ENCODE measurements around the gene GLYATL1. TPM values are rescaled to one million over a fixed set of nuclear protein-coding genes. Genes with fewer than 3 reads are reported as not detected.

Gene GLYATL1
- total and polyA plus RNA-seq, 2 of the 8 experiments (the other 6 are each of a cell fraction or from before 2014, with no cell fraction given): 8.6 to 10.7 TPM

GRCh38 chr11:58912124-58912523 lies 27.2 kb upstream of the GLYATL1 start:
- ChIA-PET CTCF (ENCODE audit: partially characterized antibody) (interaction anchor here (1.1 kb wide), 1 partner anchor 224 kb away, joined by 3 read pairs; no protein-coding TSS in a partner anchor), POLR2A (ENCODE audit: partially characterized antibody) (interaction anchor here (1.0 kb wide), 1 partner anchor 15 kb away, joined by 3 read pairs; no protein-coding TSS in a partner anchor)
- Histone ChIP-seq H2BK12ac (ENCODE audit: low read depth, low read length) (no peak overlapping the region), H2AFZ (ENCODE audit: low read length) (no peak overlapping the region), H3K18ac (ENCODE audit: extremely low read depth, low read length) (no peak overlapping the region), H4K5ac (ENCODE audit: insufficient read length, low read depth, low read length) (no peak overlapping the region), H3K4me3 (ENCODE audit: extremely low read depth in 1 of 4, insufficient read depth in 2 of 4, low read depth in 3 of 4, low read length in 4 of 4) (no peak overlapping the region), H2BK20ac (ENCODE audit: low read length) (no peak overlapping the region), H2BK15ac (ENCODE audit: low read length) (no peak overlapping the region), H4K8ac (ENCODE audit: extremely low read depth, insufficient read depth, low read length) (no peak overlapping the region), H3K36me3 (ENCODE audit: control insufficient read depth in 2 of 4, insufficient read depth in 4 of 4, low read length in 3 of 4) (no peaks in the 10 kb centered on the region; a peak in 1 of 8 replicates), H3K9ac (replicated peaks in 1 of 4; ENCODE audit: extremely low read depth in 1 of 4, low read depth in 3 of 4, low read length in 3 of 4) (no peak overlapping the region), H3K27me3 (replicated peaks in 1 of 4; ENCODE audit: control insufficient read depth in 3 of 4, extremely low read depth in 1 of 4, insufficient read depth in 3 of 4, low read length in 3 of 4) (peaks cover 0 to 1% (median under 1%) of the 10 kb centered on the region in 4 experiments; a peak in 2 of 7 replicates), H2BK120ac (replicated peaks; ENCODE audit: low read depth, low read length) (no peak overlapping the region), H3K56ac (replicated peaks; ENCODE audit: insufficient read length, low read depth, low read length) (no peak overlapping the region), H3K23me2 (ENCODE audit: low read depth, low read length) (no peaks in the 10 kb centered on the region), H3K23ac (ENCODE audit: insufficient read length) (no peak overlapping the region), H3K14ac (ENCODE audit: insufficient read length) (no peak overlapping the region), H3K79me1 (ENCODE audit: low read depth, low read length) (no peaks in the 10 kb centered on the region), H4K20me1 (replicated peaks in 1 of 2; ENCODE audit: control insufficient read depth in 1 of 2, insufficient read depth in 2 of 2, low read length in 2 of 2) (no peaks in the 10 kb centered on the region), H3K9me3 (ENCODE audit: insufficient read depth in 2 of 2, low read depth in 1 of 2, low read length in 1 of 2) (peaks cover 6 to 13% of the 10 kb centered on the region in 2 experiments), H3K27ac (ENCODE audit: low read depth, low read length) (no peak overlapping the region), H2AK5ac (ENCODE audit: low read depth, low read length) (no peak overlapping the region), H2BK5ac (ENCODE audit: low read depth, low read length) (no peak overlapping the region), H4K91ac (replicated peaks; ENCODE audit: insufficient read length, low read length) (no peak overlapping the region), H3K4me2 (ENCODE audit: insufficient read depth in 1 of 2, low read depth in 2 of 2, low read length in 2 of 2) (no peak overlapping the region), H3K79me2 (ENCODE audit: control insufficient read depth in 1 of 2, insufficient read depth in 2 of 2, low read length in 2 of 2) (no peaks in the 10 kb centered on the region), H3K4ac (replicated peaks; ENCODE audit: insufficient read length, low read depth, low read length) (no peak overlapping the region), H3K4me1 (replicated peaks in 1 of 4; ENCODE audit: control insufficient read depth in 3 of 4, insufficient read depth in 4 of 4, low read length in 3 of 4) (no peaks in the 10 kb centered on the region; a peak in 1 of 7 replicates)
- TF ChIP-seq BACH1 (IDR thresholded peaks at IDR 0.05; ENCODE audit: low read length): no peak
- DNase-seq (ENCODE audit: low read depth in 1 of 2, low spot score in 2 of 2): no peak
- no peak for FAIRE-seq
